K562 (cell line): ENCODE results near the gene ZC3H18. TPM values are rescaled to one million over a fixed set of nuclear protein-coding genes. Genes with fewer than 3 reads are reported as not detected.

Experiments used
- ATAC-seq: fragments of 200-7000 bp; cut with Tn5 transposase; 3 replicates; pipeline ENCODE4 v1.9.1; 2020; ENCODE audit warnings: moderate library complexity
- BruUV-seq: library from RNA; stranded (reverse); fragments of 400-500 nt; replicated peaks from 2 replicates; lab custom pipeline; 2021; lab: Mats Ljungman, UMichigan
- CTCF ChIA-PET: fragments of 300-600 bp; formaldehyde crosslinking; extraction: SDS; loops from one replicate; lab custom pipeline; 2021; ENCODE audit warnings: low intra/inter-chr PET ratio; lab: Yijun Ruan, JAX
- POLR2A ChIA-PET: fragments of 300-600, 350-650 bp; sonication (Branson Sonifier 250); formaldehyde crosslinking; extraction: SDS; loops from one replicate; lab custom pipeline; 2021; ENCODE audit warnings: antibody characterized with exemption, inconsistent platforms; lab: Yijun Ruan, JAX
- DNase-seq, 4 experiments: peaks; one replicate each; pipeline versions ENCODE4 v3.0.0 to v3.0.0-alpha.2; 2011 to 2018; ENCODE audit warnings: low spot score in 3 of 4, mixed read lengths in 3 of 4; ENCODE audit errors: extremely low read depth in 1 of 4
- FAIRE-seq: peaks from 2 replicates; lab custom pipeline; 2011; peaks lifted over from hg19 to GRCh38; lab: Jason Lieb, UNC
- H2AFZ ChIP-seq: 2 replicates; pipeline ENCODE4 v1.6.0; 2011; ENCODE audit warnings: low read depth, low read length, control low read depth, inconsistent platforms
- H3K27ac ChIP-seq: fragments of 200-600 bp; 3 replicates; pipeline ENCODE4 v1.8.0; 2011; ENCODE audit warnings: low read depth, mild to moderate bottlenecking, control low read depth, inconsistent platforms, low read length, moderate library complexity, mixed read lengths; ENCODE audit errors: extremely low read depth
- H3K27me3 ChIP-seq, 2 experiments: fragments of 300-600 bp in 1 of 2; 2 replicates in 1 of 2; 3 replicates in 1 of 2; pipeline versions ENCODE4 v1.6.0 to v1.8.0; 2011; ENCODE audit warnings: inconsistent platforms in 2 of 2, low read length in 2 of 2, mild to moderate bottlenecking in 1 of 2, mixed read lengths in 1 of 2, moderate library complexity in 1 of 2; ENCODE audit not compliant: control insufficient read depth in 2 of 2, insufficient read depth in 2 of 2
- H3K36me3 ChIP-seq: fragments of 300-600 bp; 3 replicates; pipeline ENCODE4 v1.8.0; 2011; ENCODE audit warnings: mild to moderate bottlenecking, low read length, inconsistent platforms; ENCODE audit not compliant: control insufficient read depth, insufficient read depth
- H3K4me1 ChIP-seq, 2 experiments: fragments of 200-600 bp in 1 of 2; replicated peaks in 1 of 2; 2 replicates in 1 of 2; 3 replicates in 1 of 2; pipeline versions ENCODE4 v1.5.1 to v1.8.0; 2011; ENCODE audit warnings: inconsistent platforms in 2 of 2, low read length in 2 of 2, mild to moderate bottlenecking in 1 of 2, mixed read lengths in 1 of 2, moderate library complexity in 1 of 2; ENCODE audit not compliant: control insufficient read depth in 2 of 2, insufficient read depth in 2 of 2
- H3K4me2 ChIP-seq: 2 replicates; pipeline ENCODE4 v1.6.1; 2011; ENCODE audit warnings: low read length, control low read depth, inconsistent platforms, mixed read lengths; ENCODE audit not compliant: insufficient read depth
- H3K4me3 ChIP-seq: fragments of 200-600 bp; sonication (generic), shearing (Covaris generic); 2 replicates; pipeline ENCODE4 v1.5.1; 2016; ENCODE audit warnings: control low read depth, inconsistent platforms
- H3K79me2 ChIP-seq: fragments of 200-600 bp; 3 replicates; pipeline ENCODE4 v1.8.0; 2011; ENCODE audit warnings: low read length, inconsistent platforms; ENCODE audit not compliant: control insufficient read depth, insufficient read depth
- H3K9ac ChIP-seq, 2 experiments: 2 replicates each; pipeline versions ENCODE4 v1.6.0 to v1.6.1; 2011; ENCODE audit warnings: low read depth in 2 of 2, low read length in 2 of 2, control low read depth in 1 of 2, inconsistent platforms in 1 of 2, mild to moderate bottlenecking in 1 of 2, mixed read lengths in 1 of 2; ENCODE audit not compliant: insufficient read depth in 1 of 2
- H3K9me1 ChIP-seq: one replicate; pipeline ENCODE4 v1.6.0; 2011; ENCODE audit warnings: inconsistent platforms, mild to moderate bottlenecking, low read length, moderate library complexity; ENCODE audit not compliant: control insufficient read depth, insufficient read depth
- H3K9me3 ChIP-seq: replicated peaks from 2 replicates; pipeline ENCODE4 v1.5.1; 2011; ENCODE audit warnings: low read depth, low read length, inconsistent platforms; ENCODE audit not compliant: control insufficient read depth, insufficient read depth
- H4K20me1 ChIP-seq: replicated peaks from 2 replicates; pipeline ENCODE4 v1.6.1; 2011; ENCODE audit warnings: low read length, inconsistent platforms, mixed read lengths; ENCODE audit not compliant: control insufficient read depth, insufficient read depth
- C11orf30 ChIP-seq: fragments of 450-650 bp; IDR thresholded peaks from 2 replicates; pipeline ENCODE4 v1.6.1; 2016; ENCODE audit warnings: low read depth, mild to moderate bottlenecking
- FIP1L1 ChIP-seq: fragments of 200-400 bp; formaldehyde crosslinking; IDR thresholded peaks from 2 replicates; pipeline ENCODE4 v1.6.1; 2018; ENCODE audit warnings: mild to moderate bottlenecking, low read depth, low read length; ENCODE audit not compliant: poor library complexity, severe bottlenecking
- PCBP2 ChIP-seq: fragments of 200-400 bp; formaldehyde crosslinking; IDR thresholded peaks from 2 replicates; pipeline ENCODE4 v1.6.1; 2018; ENCODE audit warnings: low read length, low read depth, mild to moderate bottlenecking, moderate library complexity; ENCODE audit not compliant: poor library complexity, severe bottlenecking
- POLR2A ChIP-seq: fragments of 450-650 bp; conservative IDR thresholded peaks from 2 replicates; pipeline ENCODE4 v1.6.1; 2016
- POLR2G ChIP-seq: fragments of 200-400 bp; formaldehyde crosslinking; IDR thresholded peaks from 2 replicates; pipeline ENCODE4 v1.6.1; 2017; ENCODE audit warnings: low read depth, mild to moderate bottlenecking, antibody characterized with exemption, low read length, moderate library complexity
- RBM22 ChIP-seq: fragments of 200-400 bp; formaldehyde crosslinking; IDR thresholded peaks from 2 replicates; pipeline ENCODE4 v1.6.1; 2018; ENCODE audit warnings: low read length, low read depth; ENCODE audit not compliant: poor library complexity, severe bottlenecking
- TAF7 ChIP-seq: fragments of 450-650 bp; IDR thresholded peaks from 2 replicates; pipeline ENCODE4 v1.6.1; 2016; ENCODE audit warnings: missing genetic modification characterization, missing compliant biosample characterization
- TRIM24 ChIP-seq, 2 experiments: fragments of 450-650 bp; IDR thresholded peaks; 2 replicates each; pipeline ENCODE4 v1.6.1; 2016
- TSC22D4 ChIP-seq: fragments of 450-650 bp; IDR thresholded peaks from 2 replicates; pipeline ENCODE4 v1.6.1; 2016; ENCODE audit warnings: missing genetic modification characterization, missing biosample characterization, control low read depth
- ZBTB33 ChIP-seq: sonication (generic); formaldehyde crosslinking; IDR thresholded peaks from 2 replicates; pipeline ENCODE4 v1.8.1; 2023; ENCODE audit warnings: mild to moderate bottlenecking, missing genetic modification reagents
- ZNF124 ChIP-seq: sonication (generic); formaldehyde crosslinking; IDR thresholded peaks from 2 replicates; pipeline ENCODE4 v1.8.1; 2022; ENCODE audit warnings: missing genetic modification reagents
- ZNF232 ChIP-seq: sonication (generic); formaldehyde crosslinking; IDR thresholded peaks from 2 replicates; pipeline ENCODE4 v1.8.0; 2022; ENCODE audit warnings: mild to moderate bottlenecking, missing genetic modification reagents
- ZNF398 ChIP-seq: fragments of 250-450 bp; sonication (Bioruptor Pico); IDR thresholded peaks from 2 replicates; pipeline ENCODE4 v1.8.0; 2021; ENCODE audit warnings: moderate library complexity, mild to moderate bottlenecking, inconsistent platforms
- ZNF511 ChIP-seq: sonication (generic); formaldehyde crosslinking; IDR thresholded peaks from 2 replicates; pipeline ENCODE4 v1.8.0; 2022; ENCODE audit warnings: mild to moderate bottlenecking, missing genetic modification reagents
- WGBS: fragments of 100-300 bp; shearing (Covaris generic); methylation state at CpG from one replicate; pipeline ENCODE4 v1.1.6; 2016; ENCODE audit warnings: low coverage, mixed read lengths; ENCODE audit not compliant: insufficient coverage; ENCODE audit errors: missing lambda C conversion rate; 5-methylcytosine and 5-hydroxymethylcytosine counted together
- in situ Hi-C: fragments of 300-500 bp; cut with MboI; formaldehyde crosslinking; loops from 4 replicates; pipeline ENCODE4 v1.15.0; 2018; ENCODE audit warnings: inconsistent platforms, mixed read lengths
- intact Hi-C: fragments of 100-400 bp; cut with micrococcal nuclease; formaldehyde crosslinking; loops from 2 replicates; pipeline ENCODE4 v1.14.2; 2022
- polyA plus RNA-seq, 8 experiments: library from polyadenylated mRNA; depleted of rRNA in 4 of 8; stranded (reverse) in 5 of 8; unstranded in 3 of 8; fragments of >200 nt; fragmentation: Nextera tagmentation in 2 of 8; fragmentation: Illumina TruSeq in 1 of 8; extraction: Ambion mirVana in 2 of 8; extraction: Trizol in 1 of 8; gene quantifications; 2 replicates each; pipeline versions ENCODE4 v1.2.1 to v1.2.3, GENCODE V29; 2011 to 2014; ENCODE audit warnings: inconsistent platforms in 1 of 8, missing spikeins in 1 of 8
- total RNA-seq, 7 experiments: library from RNA; depleted of rRNA in 6 of 7; stranded (reverse); fragments of >200 nt in 6 of 7; fragmentation: Illumina TruSeq in 2 of 7; extraction: Trizol in 2 of 7; gene quantifications; 2 replicates each; pipeline versions ENCODE4 v1.2.1 to v1.2.3, GENCODE V29; 2011 to 2021; ENCODE audit warnings: low replicate concordance in 1 of 7

The ZC3H18 gene
- total and polyA plus RNA-seq, 9 of the 15 experiments (the other 6 are each of a cell fraction or from before 2014, with no cell fraction given), result 1.7 to 88.7 (median 26.9) TPM

GRCh38 chr16:88531346-88531745 lies 38.9 kb upstream of the ZC3H18 start (continued):
- no peak for TF ChIP-seq ZNF398 (CRISPR knock-in tag)
- TF ChIP-seq PCBP2, result no peak
- no peak for TF ChIP-seq TAF7
- TF ChIP-seq C11orf30, result no peak

- POLR2A ChIA-PET, result interaction anchor here (0.6 to 0.7 kb wide), 2 partner anchors 11 to 91 kb away, joined by 3 read pairs; no protein-coding TSS in a partner anchor
- peak overlapping the region in 1 of 2 experiments; percentile 23; a peak in 1 of 4 replicates for H3K9ac ChIP-seq
- H3K27me3 ChIP-seq, result no peaks in the 10 kb centered on the region
- in situ Hi-C loops, result no loop called here
- no peak overlapping the region for H3K27ac ChIP-seq
- H4K20me1 ChIP-seq, result no peaks in the 10 kb centered on the region
- no peaks in the 10 kb centered on the region for H3K9me3 ChIP-seq
- ATAC-seq (no peak), DNase-seq (no peak), FAIRE-seq (no peak)
- intact Hi-C loops, result no loop called here
- H3K36me3 ChIP-seq, result peaks cover 67% of the 10 kb centered on the region; the same call in 2 of the 3 replicates
- CTCF ChIA-PET, result no interaction called here
- TF ChIP-seq FIP1L1 (peak; percentile 56), TSC22D4 (no peak), ZNF232 (CRISPR knock-in tag) (no peak), ZNF124 (0 out of 2 replicates have a peak, but pooled peaks have one; percentile 6), RBM22 (peak; percentile 13), ZBTB33 (CRISPR knock-in tag) (peak; percentile 94), POLR2A (peak; percentile 35; the same call in 1 of the 2 replicates), POLR2G (peak; percentile 64), TRIM24 (IDR thresholded peaks at IDR 0.05) (no peak), ZNF511 (CRISPR knock-in tag) (0 out of 2 replicates have a peak, but pooled peaks have one; percentile 1)
- no peak overlapping the region for H3K4me3 ChIP-seq
- 94% methylated on average over 24 of the region's 34 CpGs for WGBS
- H3K79me2 ChIP-seq, result no peaks in the 10 kb centered on the region; the same call in 2 of the 3 replicates
- no peak overlapping the region for H2AFZ ChIP-seq
- no peak overlapping the region for H3K4me2 ChIP-seq
- H3K9me1 ChIP-seq, result no peaks in the 10 kb centered on the region
- BruUV-seq, result no TSS peak
- H3K4me1 ChIP-seq, result peaks cover 14 to 79% of the 10 kb centered on the region in 2 experiments
These were observed 38.2 kb upstream of the ZC3H18 start for GRCh38 chr16:88531931-88532433.
